ENCODE data around the gene MAD1L1.

MAD1L1 gene

GRCh38 chr7:2019711-2020511, 212.8 kb downstream of the MAD1L1 start:
- peak; percentile 18 for DNase-seq

GRCh38 chr7:2019461-2019710, 213.4 kb downstream of the MAD1L1 start:
- no peak for DNase-seq

GRCh38 chr7:2018569-2019460, 213.9 kb downstream of the MAD1L1 start:
- DNase-seq: no peak

GRCh38 chr7:2017914-2018568, 214.7 kb downstream of the MAD1L1 start:
- no peak for DNase-seq

GRCh38 chr7:2017481-2017891, 215.3 kb downstream of the MAD1L1 start:
- no peak for DNase-seq

- DNase-seq: no peak
These were observed 215.8 kb downstream of the MAD1L1 start for GRCh38 chr7:2016761-2017480.

GRCh38 chr7:2016021-2016631, 216.6 kb downstream of the MAD1L1 start:
- DNase-seq: no peak

- no peak for DNase-seq
These were observed 217.4 kb downstream of the MAD1L1 start for GRCh38 chr7:2015251-2015871.

GRCh38 chr7:2014391-2015241, 218.1 kb downstream of the MAD1L1 start:
- no peak for DNase-seq

- DNase-seq: no peak
These were observed 219.1 kb downstream of the MAD1L1 start for GRCh38 chr7:2013381-2014311.

- no peak for DNase-seq
These were observed 219.8 kb downstream of the MAD1L1 start for GRCh38 chr7:2012981-2013380.

GRCh38 chr7:2012044-2012900, 220.5 kb downstream of the MAD1L1 start:
- DNase-seq: no peak

GRCh38 chr7:2011266-2012043, 221.3 kb downstream of the MAD1L1 start:
- no peak for DNase-seq

GRCh38 chr7:2010551-2011265, 222.0 kb downstream of the MAD1L1 start:
- DNase-seq: no peak

GRCh38 chr7:2010101-2010500, 222.6 kb downstream of the MAD1L1 start:
- DNase-seq: no peak

- no peak for DNase-seq
These were observed 223.2 kb downstream of the MAD1L1 start for GRCh38 chr7:2009541-2010001.

GRCh38 chr7:2008936-2009540, 223.7 kb downstream of the MAD1L1 start:
- no peak for DNase-seq

Data from effector CD8-positive, alpha-beta T cell (primary cell).